HepG2 (cell line): ENCODE measurements around the gene DPCD. TPM values are rescaled to one million over a fixed set of nuclear protein-coding genes. Genes with fewer than 3 reads are reported as not detected.

Source experiments
- AGO2 ChIP-seq: fragments of 200-400 bp; formaldehyde crosslinking; optimal IDR thresholded peaks from 2 replicates; pipeline ENCODE3; 2017; ENCODE audit warnings: mild to moderate bottlenecking, low read depth, low read length, moderate library complexity
- ATF2 ChIP-seq: sonication (generic); formaldehyde crosslinking; IDR thresholded peaks from 2 replicates; pipeline ENCODE4 v1.4.0; 2020; ENCODE audit warnings: missing genetic modification reagents
- ATF5 ChIP-seq: sonication (generic); formaldehyde crosslinking; IDR thresholded peaks from 2 replicates; pipeline ENCODE4 v1.4.0; 2020; ENCODE audit warnings: mild to moderate bottlenecking, low read depth, missing genetic modification reagents
- BATF2 ChIP-seq: sonication (generic); formaldehyde crosslinking; IDR thresholded peaks from 2 replicates; pipeline ENCODE4 v1.8.0; 2022; ENCODE audit warnings: mild to moderate bottlenecking, missing genetic modification reagents, moderate library complexity
- BRD4 ChIP-seq: sonication (generic); formaldehyde crosslinking; IDR thresholded peaks from 2 replicates; pipeline ENCODE4 v1.4.0; 2020; ENCODE audit warnings: missing genetic modification reagents
- CERS6 ChIP-seq: sonication (generic); formaldehyde crosslinking; IDR thresholded peaks from 2 replicates; pipeline ENCODE4 v1.5.0; 2020; ENCODE audit warnings: missing genetic modification reagents
- CREM ChIP-seq, 2 experiments: sonication (generic) in 1 of 2; formaldehyde crosslinking in 1 of 2; IDR thresholded peaks; 2 replicates each; pipeline versions ENCODE4 v1.4.0 to v1.6.1; 2016 to 2020; ENCODE audit warnings: antibody characterized with exemption in 1 of 2, mild to moderate bottlenecking in 1 of 2, missing genetic modification reagents in 1 of 2
- GLMP ChIP-seq: sonication (generic); formaldehyde crosslinking; IDR thresholded peaks from 2 replicates; pipeline ENCODE4 v1.9.0; 2021; ENCODE audit warnings: missing genetic modification reagents, mild to moderate bottlenecking, borderline replicate concordance
- ISX ChIP-seq: sonication (generic); formaldehyde crosslinking; conservative IDR thresholded peaks from 2 replicates; pipeline ENCODE4 v1.5.0; 2020; ENCODE audit warnings: missing genetic modification reagents
- JUN ChIP-seq: sonication (generic); formaldehyde crosslinking; IDR thresholded peaks from 2 replicates; pipeline ENCODE4 v1.4.0; 2020; ENCODE audit warnings: mild to moderate bottlenecking, missing genetic modification reagents
- KLF12 ChIP-seq: sonication (generic); formaldehyde crosslinking; IDR thresholded peaks from 2 replicates; pipeline ENCODE4 v1.4.0; 2020; ENCODE audit warnings: missing genetic modification reagents, borderline replicate concordance
- MED1 ChIP-seq: sonication (generic); formaldehyde crosslinking; IDR thresholded peaks from 2 replicates; pipeline ENCODE4 v1.4.0; 2020; ENCODE audit warnings: missing genetic modification reagents
- MIER3 ChIP-seq: IDR thresholded peaks from 2 replicates; pipeline ENCODE4 v1.6.1; 2016; ENCODE audit warnings: missing compliant biosample characterization, borderline replicate concordance
- MXD4 ChIP-seq: IDR thresholded peaks from 2 replicates; pipeline ENCODE4 v1.6.1; 2016; ENCODE audit warnings: mild to moderate bottlenecking, missing biosample characterization, missing genetic modification reagents
- MYNN ChIP-seq: sonication (generic); formaldehyde crosslinking; IDR thresholded peaks from 2 replicates; pipeline ENCODE4 v1.4.0; 2020; ENCODE audit warnings: mild to moderate bottlenecking, low read depth, missing genetic modification reagents
- NFYC ChIP-seq: IDR thresholded peaks from 2 replicates; pipeline ENCODE4 v1.6.1; 2016; ENCODE audit warnings: missing genetic modification reagents, missing compliant biosample characterization
- NKX3-1 ChIP-seq: sonication (generic); formaldehyde crosslinking; IDR thresholded peaks from 2 replicates; pipeline ENCODE4 v1.5.0; 2020; ENCODE audit warnings: missing genetic modification reagents
- NONO ChIP-seq, 2 experiments: fragments of 450-650 bp in 1 of 2; sonication (generic) in 1 of 2; formaldehyde crosslinking in 1 of 2; IDR thresholded peaks in 1 of 2; conservative IDR thresholded peaks in 1 of 2; 2 replicates each; pipeline versions ENCODE4 v1.6.1 to v1.8.0; 2017 to 2022; ENCODE audit warnings: mild to moderate bottlenecking in 1 of 2, missing genetic modification reagents in 1 of 2, moderate library complexity in 1 of 2
- SMAD1 ChIP-seq: sonication (generic); formaldehyde crosslinking; IDR thresholded peaks from 2 replicates; pipeline ENCODE4 v1.4.0; 2020; ENCODE audit warnings: missing genetic modification reagents, low read depth, mild to moderate bottlenecking, borderline replicate concordance
- SMYD3 ChIP-seq: sonication (generic); formaldehyde crosslinking; IDR thresholded peaks from 2 replicates; pipeline ENCODE4 v1.8.1; 2023; ENCODE audit warnings: mild to moderate bottlenecking, missing genetic modification reagents
- YY1 ChIP-seq: IDR thresholded peaks from 2 replicates; pipeline ENCODE4 v1.6.1; 2011; ENCODE audit warnings: low read length, low read depth, moderate library complexity, mild to moderate bottlenecking; ENCODE audit not compliant: insufficient read depth, insufficient replicate concordance
- ZNF317 ChIP-seq: sonication (generic); formaldehyde crosslinking; IDR thresholded peaks from 2 replicates; pipeline ENCODE4 v1.5.0; 2020; ENCODE audit warnings: mild to moderate bottlenecking, missing genetic modification reagents
- ZNF501 ChIP-seq: sonication (generic); formaldehyde crosslinking; IDR thresholded peaks from 2 replicates; pipeline ENCODE4 v1.5.1; 2020; ENCODE audit warnings: mild to moderate bottlenecking, moderate library complexity, missing genetic modification reagents
- ZNF619 ChIP-seq: sonication (generic); formaldehyde crosslinking; IDR thresholded peaks from 2 replicates; pipeline ENCODE4 v1.4.0; 2020; ENCODE audit warnings: mild to moderate bottlenecking, missing genetic modification reagents
- polyA plus RNA-seq, 8 experiments: library from polyadenylated mRNA; depleted of rRNA in 3 of 8; stranded (reverse) in 7 of 8; unstranded in 1 of 8; fragments of >200 nt; fragmentation: Illumina TruSeq in 4 of 8; extraction: Trizol in 4 of 8; gene quantifications; 2 replicates each; pipeline versions ENCODE4 v1.2.1 to v1.2.3, GENCODE V29; 2011 to 2016; ENCODE audit warnings: low read depth in 4 of 8, missing spikeins in 1 of 8, mixed read lengths in 1 of 8; ENCODE audit not compliant: insufficient read depth in 1 of 8
- total RNA-seq, 5 experiments: library from RNA; depleted of rRNA; stranded (reverse); fragments of >200 nt; fragmentation: Illumina TruSeq; extraction: Trizol; gene quantifications; 2 replicates each; pipeline ENCODE4 v1.2.3, GENCODE V29; 2016; ENCODE audit warnings: low read depth in 1 of 5

The DPCD gene
- total and polyA plus RNA-seq, 2 of the 13 experiments (the other 11 are each of a cell fraction or from before 2014, with no cell fraction given) = 25.2 to 27.0 TPM

- no peak for TF ChIP-seq NONO (IDR thresholded peaks at IDR 0.05)
- peak; percentile 68; the same call in 1 of the 2 replicates for TF ChIP-seq NONO (CRISPR knock-in tag; conservative IDR thresholded peaks at IDR 0.05)
- no peak for TF ChIP-seq ATF5 (CRISPR knock-in tag)
- TF ChIP-seq ZNF501 (CRISPR knock-in tag) = peak; percentile 59
- TF ChIP-seq YY1 = peak; percentile 94
- no peak for TF ChIP-seq ISX (CRISPR knock-in tag)
- TF ChIP-seq CERS6 = no peak
- no peak for TF ChIP-seq SMAD1
- 0 out of 2 replicates have a peak, but pooled peaks have one; percentile 29 for TF ChIP-seq SMYD3 (CRISPR knock-in tag)
- peak; percentile 11; the same call in 1 of the 2 replicates for TF ChIP-seq MED1 (CRISPR knock-in tag)
- no peak for TF ChIP-seq GLMP
- no peak; the same call in 1 of the 2 replicates for TF ChIP-seq KLF12 (CRISPR knock-in tag)
- peak; percentile 71; the same call in 1 of the 2 replicates for TF ChIP-seq NKX3-1 (CRISPR knock-in tag)
- TF ChIP-seq ZNF619 = no peak
- no peak for TF ChIP-seq BATF2
- 0 out of 2 replicates have a peak, but pooled peaks have one; percentile 35 for TF ChIP-seq JUN
- peak; percentile 64 for TF ChIP-seq AGO2
- 0 out of 2 replicates have a peak, but pooled peaks have one; percentile 40 for TF ChIP-seq ZNF317 (CRISPR knock-in tag)
- TF ChIP-seq NFYC = peak; percentile 84
- TF ChIP-seq MYNN (CRISPR knock-in tag) = no peak
- peak; percentile 45; the same call in 1 of the 2 replicates for TF ChIP-seq MIER3 (CRISPR knock-in tag)
- peak; percentile 87 for TF ChIP-seq MXD4 (CRISPR knock-in tag)
- peak; percentile 59; the same call in 1 of the 2 replicates for TF ChIP-seq BRD4
- TF ChIP-seq ATF2 (CRISPR knock-in tag) = peak; percentile 54; the same call in 1 of the 2 replicates
- peak; percentile 54; the same call in 1 of the 2 replicates for TF ChIP-seq CREM (IDR thresholded peaks at IDR 0.05)
- no peak for TF ChIP-seq CREM (CRISPR knock-in tag; IDR thresholded peaks at IDR 0.05)
These were observed at the start of gene DPCD, which contains the start of gene POLL (continued) for GRCh38 chr10:101587725-101588653.
